WTC11 (cell line): ENCODE data around the gene ELMO1. TPM values are rescaled to one million over a fixed set of nuclear protein-coding genes. Genes with fewer than 3 reads are reported as not detected.
A peak's percentile ranks its signal among the peaks of the same experiment; 100 is the strongest.

Experiments used
- ATAC-seq: fragments of 200-7000 bp; cut with Tn5 transposase; 2 replicates; pipeline ENCODE4 v1.10.0; 2021; ENCODE audit warnings: mild to moderate bottlenecking, moderate library complexity
- CTCF ChIA-PET: fragments of 300-600 bp; sonication (Branson Sonifier 250); formaldehyde crosslinking; loops from one replicate; lab custom pipeline; 2021; ENCODE audit warnings: antibody characterized with exemption; lab: Charles Lee
- POLR2A ChIA-PET: fragments of 350-600 bp; sonication (Branson Sonifier 250); formaldehyde crosslinking; loops from one replicate; lab custom pipeline; 2021; ENCODE audit warnings: antibody characterized with exemption; lab: Charles Lee
- DNase-seq: peaks from one replicate; pipeline ENCODE4 v3.0.0; 2021; ENCODE audit warnings: low spot score
- H3K27ac Mint-ChIP-seq: 2 replicates; pipeline ENCODE4 v1.8.0; 2021; ENCODE audit warnings: mixed read lengths
- H3K27me3 Mint-ChIP-seq: 2 replicates; pipeline ENCODE4 v1.8.0; 2021; ENCODE audit warnings: low read depth, mild to moderate bottlenecking, moderate library complexity, mixed read lengths
- H3K36me3 Mint-ChIP-seq: 2 replicates; pipeline ENCODE4 v1.8.0; 2021; ENCODE audit warnings: mixed read lengths
- H3K4me1 Mint-ChIP-seq: 2 replicates; pipeline ENCODE4 v1.8.0; 2022; ENCODE audit warnings: mixed read lengths
- H3K4me3 Mint-ChIP-seq: 2 replicates; pipeline ENCODE4 v1.8.0; 2021; ENCODE audit warnings: mild to moderate bottlenecking, moderate library complexity, mixed read lengths
- H3K9me3 Mint-ChIP-seq: 2 replicates; pipeline ENCODE4 v1.8.0; 2021; ENCODE audit warnings: mixed read lengths
- CDX4 ChIP-seq: fragments of 250-450 bp; sonication (Bioruptor Pico); IDR thresholded peaks from 2 replicates; pipeline ENCODE4 v1.9.0; 2021; ENCODE audit warnings: moderate library complexity, mild to moderate bottlenecking, inconsistent platforms, borderline replicate concordance
- ELF4 ChIP-seq: sonication (generic); formaldehyde crosslinking; IDR thresholded peaks from 2 replicates; pipeline ENCODE4 v1.8.1; 2022; ENCODE audit warnings: low read depth, mild to moderate bottlenecking, moderate library complexity, missing genetic modification reagents
- FOXK1 ChIP-seq: sonication (generic); formaldehyde crosslinking; IDR thresholded peaks from 2 replicates; pipeline ENCODE4 v1.8.0; 2022; ENCODE audit warnings: mild to moderate bottlenecking, moderate library complexity, missing genetic modification reagents
- FOXP4 ChIP-seq: sonication (generic); formaldehyde crosslinking; IDR thresholded peaks from 2 replicates; pipeline ENCODE4 v1.8.0; 2022; ENCODE audit warnings: mild to moderate bottlenecking, missing genetic modification reagents
- GTF2I ChIP-seq: fragments of 250-450 bp; sonication (Bioruptor Pico); conservative IDR thresholded peaks from 2 replicates; pipeline ENCODE4 v1.4.0; 2021; ENCODE audit warnings: mild to moderate bottlenecking
- IRF1 ChIP-seq: sonication (generic); formaldehyde crosslinking; IDR thresholded peaks from 2 replicates; pipeline ENCODE4 v1.8.0; 2023; ENCODE audit warnings: missing genetic modification reagents
- IRF2 ChIP-seq: sonication (generic); formaldehyde crosslinking; IDR thresholded peaks from 2 replicates; pipeline ENCODE4 v1.8.0; 2022; ENCODE audit warnings: low read depth, missing genetic modification reagents, borderline replicate concordance
- MAX ChIP-seq: sonication (generic); formaldehyde crosslinking; IDR thresholded peaks from 2 replicates; pipeline ENCODE4 v1.8.0; 2022; ENCODE audit warnings: mild to moderate bottlenecking, missing genetic modification reagents
- MXD4 ChIP-seq: fragments of 250-450 bp; sonication (Bioruptor Pico); IDR thresholded peaks from 2 replicates; pipeline ENCODE4 v1.8.0; 2021; ENCODE audit warnings: mild to moderate bottlenecking, moderate library complexity, borderline replicate concordance
- MYBL2 ChIP-seq: sonication (generic); formaldehyde crosslinking; IDR thresholded peaks from 2 replicates; pipeline ENCODE4 v1.8.1; 2023; ENCODE audit warnings: mild to moderate bottlenecking, moderate library complexity, missing genetic modification reagents
- NR3C1 ChIP-seq: sonication (generic); formaldehyde crosslinking; conservative IDR thresholded peaks from 2 replicates; pipeline ENCODE4 v1.8.1; 2023; ENCODE audit warnings: low read depth, mild to moderate bottlenecking, missing genetic modification reagents
- SMAD4 ChIP-seq: sonication (generic); formaldehyde crosslinking; IDR thresholded peaks from 2 replicates; pipeline ENCODE4 v1.8.0; 2022; ENCODE audit warnings: mild to moderate bottlenecking, missing genetic modification reagents
- SP1 ChIP-seq: sonication (generic); formaldehyde crosslinking; conservative IDR thresholded peaks from 2 replicates; pipeline ENCODE4 v1.8.1; 2022; ENCODE audit warnings: missing genetic modification reagents
- TEAD1 ChIP-seq: sonication (generic); formaldehyde crosslinking; IDR thresholded peaks from 2 replicates; pipeline ENCODE4 v1.8.0; 2022; ENCODE audit warnings: mild to moderate bottlenecking, missing genetic modification reagents
- ZBTB21 ChIP-seq: sonication (generic); formaldehyde crosslinking; IDR thresholded peaks from 2 replicates; pipeline ENCODE4 v1.8.1; 2023; ENCODE audit warnings: mild to moderate bottlenecking, missing genetic modification reagents, borderline replicate concordance
- total RNA-seq: library from RNA; stranded (reverse); gene quantifications from 3 replicates; pipeline ENCODE4 v1.2.3, GENCODE V29; 2021
- TF ChIP-seq, protein P1 (sequence below): sonication (generic); formaldehyde crosslinking; IDR thresholded peaks from 2 replicates; pipeline ENCODE4 v1.8.0; 2023; ENCODE audit warnings: mild to moderate bottlenecking, missing genetic modification reagents
- TF ChIP-seq, protein P2 (sequence below): fragments of 250-450 bp; sonication (Bioruptor Pico); IDR thresholded peaks from 2 replicates; pipeline ENCODE4 v1.9.0; 2021; ENCODE audit warnings: mild to moderate bottlenecking, borderline replicate concordance
- TF ChIP-seq, protein P3 (sequence below): sonication (generic); formaldehyde crosslinking; IDR thresholded peaks from 2 replicates; pipeline ENCODE4 v1.8.1; 2023; ENCODE audit warnings: mild to moderate bottlenecking, missing genetic modification reagents, moderate library complexity
- TF ChIP-seq, protein P4 (sequence below): fragments of 200-600 bp; IDR thresholded peaks from 2 replicates; pipeline ENCODE4 v1.8.0; 2022; ENCODE audit warnings: antibody characterized with exemption
- TF ChIP-seq, protein P5 (sequence below): fragments of 250-450 bp; sonication (Bioruptor Pico); IDR thresholded peaks from 2 replicates; pipeline ENCODE4 v1.9.0; 2021; ENCODE audit warnings: mild to moderate bottlenecking
- TF ChIP-seq, protein P6 (sequence below): sonication (generic); formaldehyde crosslinking; IDR thresholded peaks from 2 replicates; pipeline ENCODE4 v1.8.0; 2022; ENCODE audit warnings: mild to moderate bottlenecking, missing genetic modification reagents

Gene ELMO1
- total RNA-seq, 1 experiment from 2014 or later, result 19.4 TPM

DNA sequence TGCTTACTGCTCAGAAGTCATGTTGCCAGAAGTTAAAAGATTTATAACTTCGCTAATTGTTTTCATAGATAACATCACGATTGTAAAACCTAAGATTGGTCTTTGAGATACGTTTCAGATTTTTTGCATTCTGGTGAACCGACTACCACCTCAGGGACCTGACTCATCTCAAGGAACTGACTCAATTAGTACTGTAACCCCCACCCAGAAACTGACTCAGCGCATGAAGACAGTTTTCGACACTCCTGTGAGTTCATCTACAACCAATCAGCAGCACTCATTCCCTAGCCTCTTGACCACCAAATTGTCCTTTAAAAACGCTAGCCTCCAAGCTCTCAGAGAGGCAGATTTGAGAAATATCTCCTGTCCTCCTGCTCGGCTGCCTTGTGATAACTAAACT, 72.3 kb downstream of the ELMO1 start:
- Mint-ChIP-seq H3K9me3 (peaks cover 40% of the 10 kb centered on the region), H3K27me3 (no peaks in the 10 kb centered on the region), H3K4me1 (peaks cover 24% of the 10 kb centered on the region), H3K4me3 (no peak overlapping the region), H3K36me3 (peaks cover 37% of the 10 kb centered on the region), H3K27ac (no peak overlapping the region)
- DNase-seq, result no peak
- TF ChIP-seq IRF1 (CRISPR knock-in tag), result no peak
- TF ChIP-seq IRF2 (CRISPR knock-in tag), result no peak
- no peak for TF ChIP-seq FOXK1 (CRISPR knock-in tag)
- TF ChIP-seq, protein P1, sequence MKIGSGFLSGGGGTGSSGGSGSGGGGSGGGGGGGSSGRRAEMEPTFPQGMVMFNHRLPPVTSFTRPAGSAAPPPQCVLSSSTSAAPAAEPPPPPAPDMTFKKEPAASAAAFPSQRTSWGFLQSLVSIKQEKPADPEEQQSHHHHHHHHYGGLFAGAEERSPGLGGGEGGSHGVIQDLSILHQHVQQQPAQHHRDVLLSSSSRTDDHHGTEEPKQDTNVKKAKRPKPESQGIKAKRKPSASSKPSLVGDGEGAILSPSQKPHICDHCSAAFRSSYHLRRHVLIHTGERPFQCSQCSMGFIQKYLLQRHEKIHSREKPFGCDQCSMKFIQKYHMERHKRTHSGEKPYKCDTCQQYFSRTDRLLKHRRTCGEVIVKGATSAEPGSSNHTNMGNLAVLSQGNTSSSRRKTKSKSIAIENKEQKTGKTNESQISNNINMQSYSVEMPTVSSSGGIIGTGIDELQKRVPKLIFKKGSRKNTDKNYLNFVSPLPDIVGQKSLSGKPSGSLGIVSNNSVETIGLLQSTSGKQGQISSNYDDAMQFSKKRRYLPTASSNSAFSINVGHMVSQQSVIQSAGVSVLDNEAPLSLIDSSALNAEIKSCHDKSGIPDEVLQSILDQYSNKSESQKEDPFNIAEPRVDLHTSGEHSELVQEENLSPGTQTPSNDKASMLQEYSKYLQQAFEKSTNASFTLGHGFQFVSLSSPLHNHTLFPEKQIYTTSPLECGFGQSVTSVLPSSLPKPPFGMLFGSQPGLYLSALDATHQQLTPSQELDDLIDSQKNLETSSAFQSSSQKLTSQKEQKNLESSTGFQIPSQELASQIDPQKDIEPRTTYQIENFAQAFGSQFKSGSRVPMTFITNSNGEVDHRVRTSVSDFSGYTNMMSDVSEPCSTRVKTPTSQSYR (CRISPR knock-in tag), result no peak
- no peak for TF ChIP-seq MYBL2
- TF ChIP-seq, protein P2, sequence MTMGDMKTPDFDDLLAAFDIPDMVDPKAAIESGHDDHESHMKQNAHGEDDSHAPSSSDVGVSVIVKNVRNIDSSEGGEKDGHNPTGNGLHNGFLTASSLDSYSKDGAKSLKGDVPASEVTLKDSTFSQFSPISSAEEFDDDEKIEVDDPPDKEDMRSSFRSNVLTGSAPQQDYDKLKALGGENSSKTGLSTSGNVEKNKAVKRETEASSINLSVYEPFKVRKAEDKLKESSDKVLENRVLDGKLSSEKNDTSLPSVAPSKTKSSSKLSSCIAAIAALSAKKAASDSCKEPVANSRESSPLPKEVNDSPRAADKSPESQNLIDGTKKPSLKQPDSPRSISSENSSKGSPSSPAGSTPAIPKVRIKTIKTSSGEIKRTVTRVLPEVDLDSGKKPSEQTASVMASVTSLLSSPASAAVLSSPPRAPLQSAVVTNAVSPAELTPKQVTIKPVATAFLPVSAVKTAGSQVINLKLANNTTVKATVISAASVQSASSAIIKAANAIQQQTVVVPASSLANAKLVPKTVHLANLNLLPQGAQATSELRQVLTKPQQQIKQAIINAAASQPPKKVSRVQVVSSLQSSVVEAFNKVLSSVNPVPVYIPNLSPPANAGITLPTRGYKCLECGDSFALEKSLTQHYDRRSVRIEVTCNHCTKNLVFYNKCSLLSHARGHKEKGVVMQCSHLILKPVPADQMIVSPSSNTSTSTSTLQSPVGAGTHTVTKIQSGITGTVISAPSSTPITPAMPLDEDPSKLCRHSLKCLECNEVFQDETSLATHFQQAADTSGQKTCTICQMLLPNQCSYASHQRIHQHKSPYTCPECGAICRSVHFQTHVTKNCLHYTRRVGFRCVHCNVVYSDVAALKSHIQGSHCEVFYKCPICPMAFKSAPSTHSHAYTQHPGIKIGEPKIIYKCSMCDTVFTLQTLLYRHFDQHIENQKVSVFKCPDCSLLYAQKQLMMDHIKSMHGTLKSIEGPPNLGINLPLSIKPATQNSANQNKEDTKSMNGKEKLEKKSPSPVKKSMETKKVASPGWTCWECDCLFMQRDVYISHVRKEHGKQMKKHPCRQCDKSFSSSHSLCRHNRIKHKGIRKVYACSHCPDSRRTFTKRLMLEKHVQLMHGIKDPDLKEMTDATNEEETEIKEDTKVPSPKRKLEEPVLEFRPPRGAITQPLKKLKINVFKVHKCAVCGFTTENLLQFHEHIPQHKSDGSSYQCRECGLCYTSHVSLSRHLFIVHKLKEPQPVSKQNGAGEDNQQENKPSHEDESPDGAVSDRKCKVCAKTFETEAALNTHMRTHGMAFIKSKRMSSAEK (CRISPR knock-in tag), result no peak
- TF ChIP-seq NR3C1 (CRISPR knock-in tag), result no peak
- no peak for TF ChIP-seq ELF4
- TF ChIP-seq, protein P3, sequence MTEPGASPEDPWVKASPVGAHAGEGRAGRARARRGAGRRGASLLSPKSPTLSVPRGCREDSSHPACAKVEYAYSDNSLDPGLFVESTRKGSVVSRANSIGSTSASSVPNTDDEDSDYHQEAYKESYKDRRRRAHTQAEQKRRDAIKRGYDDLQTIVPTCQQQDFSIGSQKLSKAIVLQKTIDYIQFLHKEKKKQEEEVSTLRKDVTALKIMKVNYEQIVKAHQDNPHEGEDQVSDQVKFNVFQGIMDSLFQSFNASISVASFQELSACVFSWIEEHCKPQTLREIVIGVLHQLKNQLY (CRISPR knock-in tag), result no peak
- TF ChIP-seq, protein P4, sequence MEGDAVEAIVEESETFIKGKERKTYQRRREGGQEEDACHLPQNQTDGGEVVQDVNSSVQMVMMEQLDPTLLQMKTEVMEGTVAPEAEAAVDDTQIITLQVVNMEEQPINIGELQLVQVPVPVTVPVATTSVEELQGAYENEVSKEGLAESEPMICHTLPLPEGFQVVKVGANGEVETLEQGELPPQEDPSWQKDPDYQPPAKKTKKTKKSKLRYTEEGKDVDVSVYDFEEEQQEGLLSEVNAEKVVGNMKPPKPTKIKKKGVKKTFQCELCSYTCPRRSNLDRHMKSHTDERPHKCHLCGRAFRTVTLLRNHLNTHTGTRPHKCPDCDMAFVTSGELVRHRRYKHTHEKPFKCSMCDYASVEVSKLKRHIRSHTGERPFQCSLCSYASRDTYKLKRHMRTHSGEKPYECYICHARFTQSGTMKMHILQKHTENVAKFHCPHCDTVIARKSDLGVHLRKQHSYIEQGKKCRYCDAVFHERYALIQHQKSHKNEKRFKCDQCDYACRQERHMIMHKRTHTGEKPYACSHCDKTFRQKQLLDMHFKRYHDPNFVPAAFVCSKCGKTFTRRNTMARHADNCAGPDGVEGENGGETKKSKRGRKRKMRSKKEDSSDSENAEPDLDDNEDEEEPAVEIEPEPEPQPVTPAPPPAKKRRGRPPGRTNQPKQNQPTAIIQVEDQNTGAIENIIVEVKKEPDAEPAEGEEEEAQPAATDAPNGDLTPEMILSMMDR, result no peak
- TF ChIP-seq MXD4, result no peak
- TF ChIP-seq, protein P5, sequence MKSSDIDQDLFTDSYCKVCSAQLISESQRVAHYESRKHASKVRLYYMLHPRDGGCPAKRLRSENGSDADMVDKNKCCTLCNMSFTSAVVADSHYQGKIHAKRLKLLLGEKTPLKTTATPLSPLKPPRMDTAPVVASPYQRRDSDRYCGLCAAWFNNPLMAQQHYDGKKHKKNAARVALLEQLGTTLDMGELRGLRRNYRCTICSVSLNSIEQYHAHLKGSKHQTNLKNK (CRISPR knock-in tag), result no peak
- no peak for TF ChIP-seq TEAD1 (CRISPR knock-in tag)
- TF ChIP-seq MAX (CRISPR knock-in tag), result no peak
- CTCF ChIA-PET, result no interaction called here
- POLR2A ChIA-PET, result no interaction called here
- no peak for ATAC-seq

DNA sequence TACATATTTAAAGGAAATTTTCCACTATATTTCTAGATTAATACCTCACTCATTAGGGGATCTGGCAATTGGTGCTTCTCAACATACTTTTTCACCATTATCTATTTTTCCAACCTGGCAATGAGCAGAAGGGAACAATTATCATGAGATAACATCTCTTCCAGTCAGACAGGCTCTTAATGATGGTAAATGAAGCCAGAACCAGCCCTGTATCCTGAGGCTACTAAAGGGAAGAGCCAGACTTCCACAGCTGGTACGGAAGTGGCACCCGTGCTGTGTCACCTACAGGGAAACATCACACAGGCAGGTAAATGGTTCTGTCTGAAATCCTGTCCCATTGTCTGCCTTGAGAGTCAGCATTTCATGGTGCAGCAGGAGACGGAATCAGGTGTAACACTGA, 75.9 kb downstream of the ELMO1 start:
- peaks cover 23% of the 10 kb centered on the region for H3K36me3 Mint-ChIP-seq
- CTCF ChIA-PET, result no interaction called here
- no peak for ATAC-seq
- peaks cover 22% of the 10 kb centered on the region for H3K9me3 Mint-ChIP-seq
- DNase-seq, result no peak
- peaks cover 33% of the 10 kb centered on the region for H3K4me1 Mint-ChIP-seq
- POLR2A ChIA-PET, result no interaction called here
- H3K4me3 Mint-ChIP-seq, result no peak overlapping the region
- H3K27ac Mint-ChIP-seq, result peak overlapping the region; percentile 40; the same call in 1 of the 2 replicates
- H3K27me3 Mint-ChIP-seq, result no peaks in the 10 kb centered on the region
- no peak for TF ChIP-seq IRF2 (CRISPR knock-in tag)
- TF ChIP-seq, protein P6, sequence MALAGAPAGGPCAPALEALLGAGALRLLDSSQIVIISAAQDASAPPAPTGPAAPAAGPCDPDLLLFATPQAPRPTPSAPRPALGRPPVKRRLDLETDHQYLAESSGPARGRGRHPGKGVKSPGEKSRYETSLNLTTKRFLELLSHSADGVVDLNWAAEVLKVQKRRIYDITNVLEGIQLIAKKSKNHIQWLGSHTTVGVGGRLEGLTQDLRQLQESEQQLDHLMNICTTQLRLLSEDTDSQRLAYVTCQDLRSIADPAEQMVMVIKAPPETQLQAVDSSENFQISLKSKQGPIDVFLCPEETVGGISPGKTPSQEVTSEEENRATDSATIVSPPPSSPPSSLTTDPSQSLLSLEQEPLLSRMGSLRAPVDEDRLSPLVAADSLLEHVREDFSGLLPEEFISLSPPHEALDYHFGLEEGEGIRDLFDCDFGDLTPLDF (CRISPR knock-in tag), result no peak
- TF ChIP-seq SP1 (CRISPR knock-in tag), result no peak
- TF ChIP-seq ZBTB21 (CRISPR knock-in tag), result no peak
- no peak for TF ChIP-seq SMAD4 (CRISPR knock-in tag)
- no peak for TF ChIP-seq GTF2I (CRISPR knock-in tag)
- TF ChIP-seq FOXP4, result no peak
- no peak for TF ChIP-seq CDX4 (CRISPR knock-in tag)
